GM15510 (cell line): ENCODE data around the gene MFSD11.
A peak's percentile ranks its signal among the peaks of the same experiment; 100 is the strongest.

Experiments
- POLR2A ChIP-seq: IDR thresholded peaks from 3 replicates; pipeline ENCODE4 v1.6.1; 2011; ENCODE audit warnings: borderline replicate concordance; ENCODE audit not compliant: insufficient read length; ENCODE audit errors: extremely low read depth

Gene MFSD11

DNA sequence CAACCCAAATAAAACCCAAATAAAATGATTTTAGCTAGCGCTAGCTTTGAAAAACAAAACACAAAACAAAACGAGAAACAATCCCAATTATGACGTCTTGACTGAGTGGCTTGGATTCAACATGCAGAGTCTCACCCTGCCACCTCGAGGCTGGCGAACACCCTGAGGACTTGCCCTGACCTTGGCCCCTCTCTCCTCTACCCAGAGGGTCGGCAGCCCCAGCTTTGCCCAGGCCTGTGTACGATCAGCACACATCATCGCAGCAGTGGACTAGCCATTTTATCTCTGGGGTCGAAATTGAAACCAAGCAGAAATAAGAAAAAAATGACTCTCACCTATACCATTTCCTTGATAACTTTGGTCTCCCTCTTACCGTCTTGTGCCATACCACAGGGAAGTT, 16.5 kb upstream of the MFSD11 start:
- no peak for TF ChIP-seq POLR2A

GRCh38 chr17:76722279-76722678, 15.6 kb upstream of the MFSD11 start:
- TF ChIP-seq POLR2A: no peak

GRCh38 chr17:76723812-76724211, 14.1 kb upstream of the MFSD11 start:
- TF ChIP-seq POLR2A: no peak

- no peak for TF ChIP-seq POLR2A
Observed at GRCh38 chr17:76725580-76726230, 12.2 kb upstream of the MFSD11 start.

DNA sequence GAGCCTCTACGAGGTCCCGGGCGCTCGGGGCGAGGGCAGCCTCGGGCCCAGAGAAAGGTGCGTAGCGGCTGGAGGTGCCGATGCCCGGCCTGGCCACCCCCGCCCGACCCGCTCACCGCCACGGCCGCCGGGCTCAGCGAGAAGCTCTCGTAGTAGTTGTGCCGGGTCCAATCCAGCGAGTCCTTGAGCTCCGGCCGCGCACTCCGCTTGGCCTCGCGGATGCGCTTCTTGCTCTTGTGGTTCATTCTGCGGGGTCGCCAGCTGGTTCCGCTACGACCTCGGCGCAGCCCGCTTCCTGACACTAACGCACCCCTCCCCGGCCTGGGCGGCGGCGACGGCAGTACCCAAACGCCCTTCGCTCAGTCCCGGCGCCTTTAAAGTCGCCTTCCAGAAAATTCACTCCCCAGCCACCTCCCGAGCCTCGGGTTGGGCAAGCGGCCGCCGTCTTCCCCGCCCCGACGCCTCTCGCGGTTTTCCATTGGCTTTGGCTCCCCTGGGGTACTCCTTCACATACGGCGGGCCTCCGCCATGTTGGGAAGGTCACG, 11.6 kb upstream of the MFSD11 start, which contains the start of gene JMJD6:
TSS of gene JMJD6 (minus strand) at position 376 of the 545 bp plus-strand sequence. CDS start at position 245, 131 bp downstream.
- TF ChIP-seq POLR2A: peak; percentile 55

GRCh38 chr17:76726776-76727718, 10.9 kb upstream of the MFSD11 start, which contains the start of gene METTL23:
TSS of gene METTL23 (plus strand) at chr17:76726839. CDS start at chr17:76729711, 2,872 bp downstream.
- peak; percentile 63 for TF ChIP-seq POLR2A

- TF ChIP-seq POLR2A: peak; percentile 18
Observed at GRCh38 chr17:76727745-76728456, 10.0 kb upstream of the MFSD11 start.

DNA sequence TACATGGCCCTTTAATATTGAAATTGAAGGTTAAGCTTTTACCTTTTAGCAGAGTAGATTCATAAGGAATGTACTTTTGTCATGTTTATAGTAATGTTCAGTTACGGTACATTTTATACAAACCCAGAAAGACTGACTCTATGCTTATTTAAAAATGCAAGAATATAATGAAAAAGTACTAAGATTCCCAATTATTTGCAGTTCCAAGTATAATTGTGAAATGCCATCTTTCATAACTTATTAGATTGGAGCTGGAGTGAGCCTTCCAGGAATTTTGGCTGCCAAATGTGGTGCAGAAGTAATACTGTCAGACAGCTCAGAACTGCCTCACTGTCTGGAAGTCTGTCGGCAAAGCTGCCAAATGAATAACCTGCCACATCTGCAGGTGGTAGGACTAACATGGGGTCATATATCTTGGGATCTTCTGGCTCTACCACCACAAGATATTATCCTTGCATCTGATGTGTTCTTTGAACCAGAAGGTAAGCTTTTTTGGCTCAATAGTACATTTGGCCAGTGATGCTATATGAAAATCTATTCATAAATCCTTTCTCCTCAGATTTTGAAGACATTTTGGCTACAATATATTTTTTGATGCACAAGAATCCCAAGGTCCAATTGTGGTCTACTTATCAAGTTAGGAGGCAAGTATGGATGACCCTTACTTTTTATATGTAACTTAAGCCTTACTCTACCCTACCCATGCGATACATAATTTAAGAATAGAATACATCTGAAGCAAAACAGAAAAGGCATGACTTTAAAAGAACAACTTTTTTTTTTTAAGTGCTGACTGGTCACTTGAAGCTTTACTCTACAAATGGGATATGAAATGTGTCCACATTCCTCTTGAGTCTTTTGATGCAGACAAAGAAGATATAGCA, 4.9 kb upstream of the MFSD11 start:
- TF ChIP-seq POLR2A: no peak

DNA sequence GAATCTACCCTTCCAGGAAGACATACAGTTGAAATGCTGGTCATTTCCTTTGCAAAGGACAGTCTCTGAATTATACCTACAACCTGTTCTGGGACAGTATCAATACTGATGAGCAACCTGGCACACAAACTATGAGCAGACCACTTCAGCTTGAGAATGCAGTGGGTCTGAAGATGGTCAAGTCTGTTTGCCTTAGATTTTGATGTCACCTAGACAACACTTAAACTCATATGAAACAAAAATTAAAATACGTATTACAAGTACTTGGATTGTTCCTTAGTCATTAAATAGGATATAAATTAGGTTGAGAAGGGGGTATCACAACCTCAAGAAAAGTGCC, 4.3 kb upstream of the MFSD11 start:
- TF ChIP-seq POLR2A: peak; percentile 18

DNA sequence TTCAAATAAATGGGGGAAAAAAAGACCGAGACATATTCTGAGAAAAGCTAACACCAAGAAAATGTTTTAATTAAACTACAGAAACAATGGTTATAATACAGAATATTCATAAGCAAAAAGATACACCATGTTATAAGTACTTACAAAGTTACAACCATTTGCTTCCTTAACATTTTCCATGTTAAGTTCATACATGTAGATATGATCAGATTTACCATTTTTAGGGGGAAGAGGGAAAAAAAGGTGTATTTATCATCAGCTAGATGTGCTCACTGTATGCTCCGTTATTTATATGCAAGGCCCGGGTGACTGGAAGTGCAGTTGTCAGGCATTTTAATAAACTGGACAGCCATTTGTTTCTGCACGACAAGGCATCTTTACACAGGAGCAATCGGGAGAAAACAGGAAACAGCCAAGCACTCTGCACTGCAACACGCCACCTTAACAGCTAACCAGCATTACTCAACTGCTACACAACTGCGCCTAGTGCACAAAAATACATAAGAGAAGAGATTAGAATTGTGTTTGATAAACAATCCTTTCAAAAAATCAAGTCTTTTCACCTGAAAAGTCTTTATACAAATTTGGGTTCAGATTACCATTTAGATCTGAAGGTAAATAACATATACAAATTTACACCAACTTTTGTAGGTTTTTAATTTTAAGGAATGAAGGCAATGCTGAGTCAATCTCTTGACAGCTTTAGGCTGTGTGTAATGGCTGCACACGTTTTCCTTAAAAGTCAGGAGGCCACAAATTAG, 3.7 kb upstream of the MFSD11 start:
- no peak for TF ChIP-seq POLR2A

DNA sequence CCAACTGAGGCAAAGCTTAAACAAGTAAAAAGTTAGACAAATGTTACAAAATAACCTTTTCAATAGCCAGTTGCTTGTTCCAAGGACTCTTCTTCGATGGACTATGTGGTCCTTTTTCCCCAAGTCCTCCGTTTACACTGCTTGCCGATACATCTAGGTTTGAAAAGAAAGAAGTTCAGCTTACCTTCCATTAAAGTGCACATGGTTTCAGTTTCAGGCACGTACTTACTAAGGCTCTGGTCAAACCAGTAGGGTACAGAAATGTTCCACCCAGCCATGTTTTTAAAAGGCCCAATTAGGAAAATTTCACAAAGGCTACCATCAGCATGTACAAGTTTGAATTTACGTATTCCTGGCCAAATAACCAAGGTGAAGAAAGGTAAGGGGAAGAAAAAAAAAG, 2.9 kb upstream of the MFSD11 start:
- TF ChIP-seq POLR2A: no peak

- TF ChIP-seq POLR2A: no peak
Observed at GRCh38 chr17:76735586-76736348, 2.2 kb upstream of the MFSD11 start.

- TF ChIP-seq POLR2A: peak; percentile 33
Observed at GRCh38 chr17:76736349-76737081, 1.4 kb upstream of the MFSD11 start.
